Measurements from ENCODE around the gene BTBD19.

The BTBD19 gene

DNA sequence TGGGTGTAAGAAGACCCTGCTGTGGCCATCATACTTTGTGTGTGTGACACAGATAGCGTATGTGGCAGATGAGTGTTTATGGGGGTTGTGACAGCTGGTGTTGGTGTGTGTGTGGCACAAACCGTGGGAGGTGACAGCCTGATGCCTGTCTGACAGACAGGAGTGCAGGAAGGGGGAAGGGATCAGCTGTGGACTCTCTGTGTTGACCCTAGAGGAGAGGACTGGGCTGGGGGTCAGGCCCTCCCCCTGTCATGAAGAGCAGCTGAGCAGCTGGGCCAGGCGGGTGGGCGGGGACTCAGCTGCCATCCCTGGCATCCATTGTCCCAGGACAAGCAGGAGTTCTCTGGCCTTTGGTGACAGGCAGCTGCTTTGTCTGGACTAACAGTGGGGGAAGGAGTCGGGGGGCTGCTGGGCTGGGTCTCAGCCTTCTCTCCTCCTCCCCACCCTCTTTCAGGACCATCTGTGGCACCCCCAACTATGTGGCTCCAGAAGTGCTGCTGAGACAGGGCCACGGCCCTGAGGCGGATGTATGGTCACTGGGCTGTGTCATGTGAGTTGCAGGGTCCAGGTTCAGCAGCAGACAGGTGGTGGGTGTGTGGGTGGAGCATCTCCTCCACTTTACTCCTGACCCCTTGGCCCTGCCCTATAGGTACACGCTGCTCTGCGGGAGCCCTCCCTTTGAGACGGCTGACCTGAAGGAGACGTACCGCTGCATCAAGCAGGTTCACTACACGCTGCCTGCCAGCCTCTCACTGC is 5.8 kb upstream of the BTBD19 start:
- peak overlapping the region; percentile 88 for H3K4me3 ChIP-seq (ENCODE audit: low read depth, low read length)
- peaks cover 56% of the 10 kb centered on the region for H3K36me3 ChIP-seq (replicated peaks)
- H3K27ac ChIP-seq = no peak overlapping the region
- no peak for DNase-seq
- no peaks in the 10 kb centered on the region for H3K27me3 ChIP-seq (replicated peaks)
- no peak for TF ChIP-seq CTCF (IDR thresholded peaks at IDR 0.05; ENCODE audit: low read depth, low read length, missing control alignments)
- in situ Hi-C loops (cut with HindIII; ENCODE audit: low pct_ligation_motif_present, low sequenced_read_pairs) = no loop called here

DNA sequence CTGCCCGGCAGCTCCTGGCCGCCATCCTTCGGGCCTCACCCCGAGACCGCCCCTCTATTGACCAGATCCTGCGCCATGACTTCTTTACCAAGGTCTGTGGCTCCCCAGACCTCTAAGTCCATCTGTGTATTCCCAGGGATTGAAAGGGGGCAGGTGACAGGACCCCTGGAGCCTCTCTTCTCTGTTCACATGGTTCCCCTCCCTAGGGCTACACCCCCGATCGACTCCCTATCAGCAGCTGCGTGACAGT is 5.3 kb upstream of the BTBD19 start:
- Histone ChIP-seq H3K4me3 (ENCODE audit: low read depth, low read length) (peak overlapping the region; percentile 88), H3K27me3 (replicated peaks) (no peaks in the 10 kb centered on the region), H3K36me3 (replicated peaks) (peaks cover 56% of the 10 kb centered on the region), H3K27ac (no peak overlapping the region)
- in situ Hi-C loops (cut with HindIII; ENCODE audit: low pct_ligation_motif_present, low sequenced_read_pairs) = no loop called here
- no peak for TF ChIP-seq CTCF (IDR thresholded peaks at IDR 0.05; ENCODE audit: low read depth, low read length, missing control alignments)
- DNase-seq = no peak

- Histone ChIP-seq H3K4me3 (ENCODE audit: low read depth, low read length) (peak overlapping the region; percentile 88), H3K27ac (no peak overlapping the region), H3K27me3 (replicated peaks) (no peaks in the 10 kb centered on the region), H3K36me3 (replicated peaks) (peaks cover 56% of the 10 kb centered on the region)
- in situ Hi-C loops (cut with HindIII; ENCODE audit: low pct_ligation_motif_present, low sequenced_read_pairs) = no loop called here
- TF ChIP-seq CTCF (IDR thresholded peaks at IDR 0.05; ENCODE audit: low read depth, low read length, missing control alignments) = no peak
- no peak for DNase-seq
Observed at GRCh38 chr1:44803312-44804095, 4.8 kb upstream of the BTBD19 start.

- H3K27ac ChIP-seq = no peak overlapping the region
Observed at GRCh38 chr1:44805311-44806024, 2.9 kb upstream of the BTBD19 start.

DNA sequence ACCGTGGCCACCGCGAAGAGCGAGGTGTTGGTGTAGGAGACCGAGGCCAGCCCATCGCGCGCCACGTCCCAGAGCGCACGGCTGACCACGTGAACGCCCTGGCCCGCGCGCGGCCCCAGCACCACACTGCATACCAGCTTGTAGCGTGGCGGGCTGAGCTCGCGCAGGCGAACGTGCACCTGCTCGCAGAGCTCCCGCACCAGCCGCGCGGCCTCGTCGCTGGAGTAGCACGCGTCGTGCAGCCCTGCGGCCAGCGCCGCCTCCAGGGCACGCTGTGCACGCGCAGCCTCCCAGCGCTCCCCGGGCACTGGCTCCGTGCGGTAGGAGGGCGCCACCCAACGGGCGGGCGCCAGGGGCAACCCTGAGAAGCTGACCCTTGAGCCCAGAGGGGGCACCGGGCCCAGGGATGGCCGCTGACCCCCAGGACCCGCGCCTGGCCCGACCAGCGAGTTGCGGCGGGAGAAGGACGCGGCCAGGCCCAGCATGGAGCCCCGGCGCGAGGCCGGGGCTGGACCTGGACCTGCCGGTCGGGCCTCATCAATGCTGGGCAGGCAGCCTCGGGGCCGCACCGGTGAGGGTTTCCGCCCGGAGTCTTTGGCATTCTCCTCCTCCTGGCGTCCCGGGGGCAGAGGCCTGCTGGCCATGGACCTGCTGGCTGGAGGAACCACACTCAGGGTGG is 2.2 kb upstream of the BTBD19 start:
- no peak for DNase-seq
- no peak for TF ChIP-seq CTCF (IDR thresholded peaks at IDR 0.05; ENCODE audit: low read depth, low read length, missing control alignments)
- no peaks in the 10 kb centered on the region for H3K27me3 ChIP-seq (replicated peaks)
- H3K36me3 ChIP-seq (replicated peaks) = peaks cover 52% of the 10 kb centered on the region
- H3K4me3 ChIP-seq (ENCODE audit: low read depth, low read length) = no peak overlapping the region
- in situ Hi-C loops (cut with HindIII; ENCODE audit: low pct_ligation_motif_present, low sequenced_read_pairs) = no loop called here
- H3K27ac ChIP-seq = peak overlapping the region; percentile 99

More at GRCh38 chr1:44805311-44806024, 2.9 kb upstream of the BTBD19 start:
- in situ Hi-C loops (cut with HindIII; ENCODE audit: low pct_ligation_motif_present, low sequenced_read_pairs) = no loop called here
- peak; percentile 16 for TF ChIP-seq CTCF (IDR thresholded peaks at IDR 0.05; ENCODE audit: low read depth, low read length, missing control alignments)
- no peak for DNase-seq
- H3K36me3 ChIP-seq (replicated peaks) = peaks cover 54% of the 10 kb centered on the region
- H3K27me3 ChIP-seq (replicated peaks) = no peaks in the 10 kb centered on the region
- no peak overlapping the region for H3K4me3 ChIP-seq (ENCODE audit: low read depth, low read length)
